NCI-H748 (cell line): ENCODE data around the gene TMEM236.

Source experiments
- DNase-seq: peaks from one replicate; lab custom pipeline; 2025; ENCODE audit not compliant: unreplicated experiment; lab: John Stamatoyannopoulos, UW

TMEM236 gene

DNA sequence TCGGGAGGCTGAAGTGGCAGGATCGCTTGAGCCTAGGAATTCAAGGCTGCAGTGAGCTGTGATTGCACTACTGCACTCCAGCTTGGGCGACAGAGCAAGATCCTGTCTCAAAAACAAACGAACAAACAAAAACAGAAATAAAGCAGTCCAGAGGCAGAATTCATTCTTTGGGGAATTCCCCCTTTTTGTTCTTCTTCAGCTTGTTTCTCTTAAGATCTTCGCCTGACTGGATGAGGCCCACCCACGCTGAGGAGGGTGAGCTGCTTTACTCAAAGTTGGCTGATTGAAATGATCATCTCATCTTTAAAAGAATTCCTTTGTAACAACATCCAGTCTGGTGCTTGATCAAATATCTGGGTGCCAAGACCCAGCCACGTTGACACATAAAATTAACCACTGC is 67.8 kb downstream of the TMEM236 start:
- DNase-seq = no peak

DNA sequence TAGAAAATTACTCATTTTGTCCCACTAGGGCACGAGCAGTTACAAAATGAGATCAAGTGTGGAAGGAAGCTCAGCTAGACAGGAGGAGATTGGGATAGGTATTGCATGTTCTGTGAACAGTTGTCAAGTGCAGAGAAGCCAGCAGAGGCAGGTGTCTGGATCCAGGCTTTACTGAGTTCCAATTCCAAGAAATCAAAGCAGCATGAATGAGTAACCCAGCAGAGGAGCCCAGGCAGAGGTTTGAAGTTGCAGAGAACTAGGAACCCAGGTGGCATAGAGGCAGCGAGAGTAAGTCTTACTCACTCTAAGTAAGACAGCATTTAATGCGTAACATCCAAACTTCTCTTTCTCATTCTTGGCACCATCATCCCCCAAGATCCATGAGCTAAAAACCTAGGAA is 68.9 kb downstream of the TMEM236 start:
- DNase-seq = no peak

DNA sequence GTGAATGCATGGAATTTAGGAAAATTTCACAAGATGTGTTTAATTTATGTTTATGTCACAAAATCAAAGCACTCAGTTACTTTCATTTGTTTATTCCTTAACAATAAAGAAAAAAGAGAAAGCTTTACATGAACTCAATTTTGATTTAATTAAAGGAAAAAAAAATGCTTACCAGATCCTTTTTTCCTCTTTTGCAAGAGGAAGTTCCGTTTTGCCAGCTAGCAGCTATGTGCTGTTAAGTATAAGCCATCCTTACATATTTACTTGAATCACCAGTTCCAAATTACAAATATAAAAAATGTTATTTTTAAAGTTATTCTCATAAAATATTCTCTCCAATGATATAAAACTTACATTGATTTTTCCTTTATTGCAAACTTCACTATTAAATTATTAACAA is 69.9 kb downstream of the TMEM236 start:
- DNase-seq = no peak

DNA sequence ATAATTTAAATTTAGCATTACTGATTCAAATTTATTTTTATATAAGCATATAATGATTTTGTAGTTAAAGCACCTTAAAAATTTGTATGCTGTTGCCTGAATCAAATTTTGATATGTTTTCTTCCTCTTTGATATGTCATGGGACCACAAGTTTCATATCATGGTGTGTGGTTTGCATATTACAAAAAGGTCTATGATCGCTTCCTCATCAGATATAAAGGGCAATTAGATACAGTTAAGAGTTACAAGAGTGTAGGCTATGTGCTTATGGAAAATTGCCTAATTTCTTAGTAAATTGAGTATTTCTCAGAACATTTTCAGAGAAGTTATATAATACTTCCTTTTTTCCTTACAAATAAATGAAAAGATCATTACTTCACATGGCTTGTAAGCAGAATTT is 79.3 kb downstream of the TMEM236 start:
- no peak for DNase-seq

DNA sequence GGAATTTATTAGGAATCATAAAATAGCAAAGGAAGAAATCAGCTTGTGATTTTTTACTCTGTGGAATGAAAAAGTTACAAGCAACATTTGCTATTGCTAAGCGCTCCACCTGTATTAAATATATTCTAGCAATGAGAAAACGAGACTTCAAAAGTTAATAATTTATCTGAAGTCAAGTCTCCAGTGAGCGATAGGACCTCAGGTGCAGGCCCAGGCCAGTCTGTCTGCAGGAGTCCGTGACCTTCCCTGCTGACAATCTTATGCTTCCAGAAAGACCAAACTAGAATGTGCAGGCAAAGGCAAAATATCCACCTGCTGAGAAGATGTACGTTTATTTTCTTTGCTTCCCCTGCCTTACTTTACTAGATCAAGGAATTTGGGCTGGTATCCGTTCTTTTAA is 79.9 kb downstream of the TMEM236 start:
- DNase-seq = no peak

DNA sequence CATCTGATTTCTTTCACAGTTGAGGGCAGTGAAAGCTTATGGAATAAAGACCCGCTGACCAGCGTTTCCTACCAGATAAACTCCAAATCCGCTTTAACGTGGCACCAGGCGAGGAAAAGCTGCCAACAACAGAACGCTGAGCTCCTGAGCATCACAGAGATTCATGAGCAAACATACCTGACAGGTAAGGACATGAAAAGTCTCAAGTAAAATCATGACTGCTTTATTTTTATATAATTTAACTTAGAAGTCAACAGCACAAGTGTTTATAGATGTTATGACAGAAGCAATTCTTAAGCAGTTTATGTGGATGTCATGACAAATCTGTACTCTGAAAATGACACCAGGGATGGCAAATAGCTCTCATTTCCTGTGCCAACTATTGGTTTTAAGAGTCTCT is 81.7 kb downstream of the TMEM236 start:
- no peak for DNase-seq

DNA sequence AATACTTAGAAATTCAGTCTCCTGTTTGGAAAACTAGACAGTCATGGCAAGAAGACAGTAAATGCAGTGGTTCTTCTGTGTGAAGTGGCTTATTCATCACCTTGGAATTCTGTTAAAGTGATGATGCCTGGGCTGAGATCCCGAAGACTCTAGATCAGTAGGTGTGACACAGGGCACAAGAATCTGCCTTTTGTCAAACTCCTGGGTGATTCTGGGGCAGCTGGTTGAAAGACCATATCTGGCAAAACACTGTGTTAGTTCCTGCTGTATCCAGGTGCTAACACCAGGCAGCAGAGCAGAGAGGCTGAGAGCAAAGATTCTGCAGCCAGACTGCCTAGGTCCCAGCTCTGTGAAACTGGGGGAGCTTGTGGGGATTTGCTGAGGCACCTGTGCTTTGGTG is 83.7 kb downstream of the TMEM236 start:
- DNase-seq = no peak

DNA sequence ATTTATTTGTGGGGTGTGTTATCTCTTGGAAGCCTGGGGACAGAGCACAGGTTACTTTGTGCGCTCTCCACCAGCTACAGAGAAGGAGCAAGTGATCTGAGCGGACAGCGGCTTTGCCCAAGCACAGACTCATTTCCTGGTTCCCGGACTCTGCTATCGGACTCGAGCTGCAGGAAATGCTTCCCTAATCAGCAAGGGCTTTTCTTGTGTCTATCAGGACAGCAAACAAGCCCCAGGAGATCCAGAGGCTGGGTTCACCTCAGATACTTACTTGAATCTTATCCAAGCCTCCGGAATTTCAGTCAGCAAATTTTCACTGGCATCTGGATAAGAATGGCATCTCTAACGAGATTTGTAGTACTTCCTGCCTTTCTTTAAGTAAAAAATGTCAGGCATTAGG is 84.9 kb downstream of the TMEM236 start:
- DNase-seq = peak; percentile 26

DNA sequence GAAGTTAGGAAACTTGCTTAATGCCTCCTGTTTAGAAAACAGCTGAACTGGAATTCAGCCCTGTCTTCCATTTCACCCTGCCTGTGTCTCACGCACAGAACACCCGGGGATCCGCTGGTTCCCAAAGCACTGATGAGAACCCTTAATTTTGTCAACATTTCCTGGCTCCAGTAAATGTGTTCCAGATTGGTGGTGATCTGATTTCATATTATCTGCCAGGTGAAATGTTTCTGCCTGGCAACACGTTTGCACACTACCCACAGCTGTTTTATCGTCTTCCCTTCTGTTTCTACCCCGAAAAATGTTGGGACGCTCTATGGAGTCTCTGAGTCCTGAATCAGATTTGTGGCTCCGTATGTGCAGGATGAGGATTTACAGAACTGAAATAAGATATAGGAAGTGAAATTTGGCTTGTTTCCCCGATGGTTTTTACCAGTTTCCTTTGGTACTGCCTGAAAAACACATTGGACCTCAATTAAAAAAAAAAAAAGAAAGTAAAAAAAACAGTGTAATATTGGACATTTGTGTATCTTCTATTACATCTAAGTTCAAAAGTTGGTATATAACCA is 86.2 kb downstream of the TMEM236 start:
- no peak for DNase-seq

DNA sequence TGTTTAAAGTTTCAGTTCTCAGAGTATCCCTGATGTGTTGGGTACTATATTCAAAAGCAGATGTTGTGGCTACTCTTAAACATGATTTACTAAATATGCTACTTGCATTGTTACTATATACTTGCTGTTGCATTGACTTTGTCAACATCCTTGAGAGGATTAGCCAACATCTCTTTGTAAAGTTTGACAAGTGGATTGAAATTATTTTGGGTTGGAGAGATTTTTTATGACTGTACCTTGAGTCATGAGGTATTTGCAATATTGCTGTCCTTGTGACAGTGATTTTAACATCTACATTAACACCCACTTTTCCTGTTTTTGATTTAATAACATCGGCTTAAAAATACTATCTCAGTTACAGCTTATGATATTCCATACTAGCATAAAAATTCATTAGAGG is 89.0 kb downstream of the TMEM236 start:
- DNase-seq = no peak

DNA sequence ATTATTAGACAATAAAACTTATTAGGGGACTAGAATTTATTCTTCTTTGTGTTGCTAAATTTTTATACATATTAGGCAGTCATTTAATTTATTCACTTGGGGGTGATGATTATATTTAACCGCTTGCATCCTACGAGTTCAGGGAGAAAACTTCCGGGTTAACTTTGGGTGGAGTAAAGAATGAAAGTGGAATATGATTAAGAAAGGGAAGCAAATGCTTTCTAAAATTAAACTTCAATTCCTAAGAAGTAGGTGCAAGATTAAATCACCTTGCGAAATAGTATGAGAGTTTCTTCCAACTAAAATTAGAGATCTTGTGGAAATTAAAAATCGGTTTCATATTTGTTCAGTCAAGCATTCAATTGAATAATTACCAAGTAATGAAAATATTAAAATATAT is 90.6 kb downstream of the TMEM236 start:
- no peak for DNase-seq

DNA sequence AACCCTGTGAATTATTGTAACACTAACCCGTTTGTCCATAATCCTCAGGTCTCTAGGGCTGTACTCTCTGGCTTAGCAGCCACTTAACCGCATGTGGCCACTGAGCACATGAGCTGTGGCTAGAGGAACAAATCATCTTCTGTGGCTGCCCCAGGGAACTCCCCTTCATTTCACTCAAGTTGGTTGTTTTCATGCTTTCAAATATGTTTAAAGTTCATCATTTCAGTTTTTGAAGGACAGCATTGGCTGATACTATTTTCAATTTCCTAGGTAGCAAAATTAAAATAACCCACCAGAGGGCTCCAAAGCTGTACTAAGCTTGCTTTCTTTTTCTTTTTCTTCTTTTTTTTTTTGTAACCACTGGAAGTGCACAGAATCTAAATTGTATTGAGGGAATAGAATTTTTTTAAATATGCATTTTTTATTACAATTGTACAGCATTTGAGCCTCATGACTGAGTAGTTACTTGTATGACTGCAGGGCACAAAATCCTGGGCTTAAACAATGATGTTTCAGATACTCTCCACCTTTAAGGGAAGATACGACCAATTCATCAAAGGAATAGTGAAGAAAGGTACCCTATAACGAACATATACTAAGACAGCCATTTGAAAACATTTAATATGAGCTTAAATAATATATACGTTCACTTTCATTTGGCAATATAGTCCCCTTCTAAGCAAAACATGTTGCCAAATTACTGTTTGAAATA is 95.7 kb downstream of the TMEM236 start:
- peak; percentile 26 for DNase-seq

DNA sequence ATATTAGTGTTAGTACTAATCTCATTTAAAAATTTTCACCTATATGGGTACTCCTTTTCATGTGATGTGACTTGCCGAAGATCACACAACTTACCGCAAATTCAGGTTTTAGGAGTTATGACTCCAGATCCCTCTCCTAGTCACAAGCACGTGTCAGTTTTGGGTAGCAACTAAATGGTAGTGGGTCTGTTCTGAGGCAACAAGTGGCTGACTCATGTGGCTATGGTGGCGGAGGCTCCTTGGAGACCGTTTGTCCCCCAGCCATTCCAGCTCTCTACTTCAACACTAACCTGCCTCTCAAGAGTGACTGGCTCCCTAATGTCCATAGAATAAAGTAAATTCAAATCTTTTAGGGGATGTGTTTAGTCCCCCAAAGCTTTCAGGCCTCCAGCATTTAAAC is 96.6 kb downstream of the TMEM236 start:
- DNase-seq = no peak
